ENCODE results near the gene EN2. TPM values are rescaled to one million over a fixed set of nuclear protein-coding genes. Genes with fewer than 3 reads are reported as not detected.

EN2 gene
- total RNA-seq, 1 donor from 2014 or later: under 0.01 TPM

- Histone ChIP-seq H3K36me3 (ENCODE audit: control insufficient read depth in 3 of 3, insufficient read depth in 3 of 3, low read length in 3 of 3) (no peaks in the 10 kb centered on the region), H3K4me1 (ENCODE audit: control insufficient read depth in 3 of 3, insufficient read depth in 3 of 3, low read length in 3 of 3) (no peaks in the 10 kb centered on the region), H3K27ac (ENCODE audit: low read depth, low read length) (no peak overlapping the region), H3K9ac (ENCODE audit: low read depth in 1 of 3, low read length in 3 of 3) (no peak overlapping the region), H3K27me3 (ENCODE audit: control insufficient read depth in 3 of 3, insufficient read depth in 3 of 3, low read length in 3 of 3) (peaks cover 49 to 77% (median 71%) of the 10 kb centered on the region in 3 donors), H3K4me3 (ENCODE audit: low read length in 3 of 3) (no peak overlapping the region), H3K9me3 (ENCODE audit: control insufficient read depth in 3 of 3, low read length in 3 of 3) (no peaks in the 10 kb centered on the region)
Measured at GRCh38 chr7:155426543-155427410, 31.2 kb upstream of the EN2 start.

DNA sequence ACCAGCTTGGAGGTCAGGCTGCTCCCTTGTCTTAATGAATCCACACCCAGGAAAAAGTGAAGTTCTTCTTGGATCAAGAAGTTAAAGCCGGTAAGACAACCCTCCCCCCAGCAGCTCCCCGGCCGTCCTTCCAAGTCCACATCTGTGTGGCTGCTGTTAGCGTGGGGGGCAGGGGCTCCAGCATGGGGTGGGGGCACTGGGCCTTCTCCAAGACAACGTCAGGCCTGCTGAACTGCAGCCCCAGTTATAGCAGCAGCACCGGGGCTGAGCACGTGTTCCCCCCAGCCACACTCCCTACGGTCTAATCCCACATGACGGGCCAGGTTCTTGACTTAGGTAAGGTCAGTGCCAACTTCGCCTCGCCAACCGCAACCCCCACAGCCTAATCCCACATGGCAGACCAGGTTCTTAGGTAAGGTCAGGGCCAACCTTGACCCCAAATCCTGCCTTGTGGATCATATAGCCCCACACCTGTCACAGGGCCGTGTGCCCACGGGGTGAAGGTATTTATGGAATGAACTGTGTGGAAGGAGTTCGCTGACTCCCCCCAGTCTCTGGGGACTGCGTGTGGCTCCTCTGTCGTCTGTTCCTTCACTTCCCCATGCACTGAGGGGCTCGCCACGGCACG, 30.4 kb upstream of the EN2 start:
- Histone ChIP-seq H3K36me3 (ENCODE audit: control insufficient read depth in 3 of 3, insufficient read depth in 3 of 3, low read length in 3 of 3) (no peaks in the 10 kb centered on the region), H3K27me3 (ENCODE audit: control insufficient read depth in 3 of 3, insufficient read depth in 3 of 3, low read length in 3 of 3) (peaks cover 53 to 75% (median 72%) of the 10 kb centered on the region in 3 donors), H3K9ac (ENCODE audit: low read depth in 1 of 3, low read length in 3 of 3) (no peak overlapping the region), H3K4me1 (ENCODE audit: control insufficient read depth in 3 of 3, insufficient read depth in 3 of 3, low read length in 3 of 3) (no peaks in the 10 kb centered on the region), H3K4me3 (ENCODE audit: low read length in 3 of 3) (no peak overlapping the region), H3K9me3 (ENCODE audit: control insufficient read depth in 3 of 3, low read length in 3 of 3) (no peaks in the 10 kb centered on the region), H3K27ac (ENCODE audit: low read depth, low read length) (no peak overlapping the region)

GRCh38 chr7:155428171-155428834, 29.6 kb upstream of the EN2 start:
- H3K9me3 ChIP-seq (ENCODE audit: control insufficient read depth in 3 of 3, low read length in 3 of 3): no peaks in the 10 kb centered on the region
- no peak overlapping the region for H3K27ac ChIP-seq (ENCODE audit: low read depth, low read length)
- no peaks in the 10 kb centered on the region for H3K4me1 ChIP-seq (ENCODE audit: control insufficient read depth in 3 of 3, insufficient read depth in 3 of 3, low read length in 3 of 3)
- H3K4me3 ChIP-seq (ENCODE audit: low read length in 3 of 3): no peak overlapping the region
- H3K36me3 ChIP-seq (ENCODE audit: control insufficient read depth in 3 of 3, insufficient read depth in 3 of 3, low read length in 3 of 3): no peaks in the 10 kb centered on the region
- H3K9ac ChIP-seq (ENCODE audit: low read depth in 1 of 3, low read length in 3 of 3): no peak overlapping the region
- H3K27me3 ChIP-seq (ENCODE audit: control insufficient read depth in 3 of 3, insufficient read depth in 3 of 3, low read length in 3 of 3): peaks cover 54 to 75% (median 71%) of the 10 kb centered on the region in 3 donors

- H3K27me3 ChIP-seq (ENCODE audit: control insufficient read depth in 3 of 3, insufficient read depth in 3 of 3, low read length in 3 of 3): peaks cover 54 to 62% (median 62%) of the 10 kb centered on the region in 3 donors
- H3K4me1 ChIP-seq (ENCODE audit: control insufficient read depth in 3 of 3, insufficient read depth in 3 of 3, low read length in 3 of 3): no peaks in the 10 kb centered on the region
- H3K9ac ChIP-seq (ENCODE audit: low read depth in 1 of 3, low read length in 3 of 3): no peak overlapping the region
- no peaks in the 10 kb centered on the region for H3K36me3 ChIP-seq (ENCODE audit: control insufficient read depth in 3 of 3, insufficient read depth in 3 of 3, low read length in 3 of 3)
- no peaks in the 10 kb centered on the region for H3K9me3 ChIP-seq (ENCODE audit: control insufficient read depth in 3 of 3, low read length in 3 of 3)
- no peak overlapping the region for H3K4me3 ChIP-seq (ENCODE audit: low read length in 3 of 3)
- H3K27ac ChIP-seq (ENCODE audit: low read depth, low read length): no peak overlapping the region
Measured at GRCh38 chr7:155429651-155430050, 28.3 kb upstream of the EN2 start.

DNA sequence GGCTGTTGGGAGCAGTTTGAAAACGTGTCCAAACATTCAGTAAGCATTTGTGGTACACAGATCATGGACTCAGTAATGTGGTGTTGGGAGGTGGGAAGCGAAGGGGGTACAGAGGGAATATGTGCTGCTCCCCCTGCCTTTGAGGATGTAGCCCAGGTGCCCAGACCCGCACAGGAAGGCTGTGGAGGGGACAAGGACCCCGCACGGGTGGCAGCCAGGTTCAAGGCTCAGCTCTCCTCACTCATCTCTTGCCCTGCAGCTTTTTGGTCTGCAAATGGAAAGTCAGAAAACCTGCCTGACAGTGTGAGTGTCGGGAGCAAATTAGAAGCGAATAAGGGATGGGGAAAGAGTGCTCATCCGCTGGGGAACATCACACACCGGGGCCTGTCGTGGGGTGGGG, 27.3 kb upstream of the EN2 start:
- Histone ChIP-seq H3K4me1 (ENCODE audit: control insufficient read depth in 3 of 3, insufficient read depth in 3 of 3, low read length in 3 of 3) (no peaks in the 10 kb centered on the region), H3K9me3 (ENCODE audit: control insufficient read depth in 3 of 3, low read length in 3 of 3) (no peaks in the 10 kb centered on the region), H3K9ac (ENCODE audit: low read depth in 1 of 3, low read length in 3 of 3) (no peak overlapping the region), H3K27me3 (ENCODE audit: control insufficient read depth in 3 of 3, insufficient read depth in 3 of 3, low read length in 3 of 3) (peaks cover 46 to 59% (median 58%) of the 10 kb centered on the region in 3 donors), H3K36me3 (ENCODE audit: control insufficient read depth in 3 of 3, insufficient read depth in 3 of 3, low read length in 3 of 3) (no peaks in the 10 kb centered on the region), H3K27ac (ENCODE audit: low read depth, low read length) (no peak overlapping the region), H3K4me3 (ENCODE audit: low read length in 3 of 3) (no peak overlapping the region)

GRCh38 chr7:155431231-155431630, 26.7 kb upstream of the EN2 start:
- Histone ChIP-seq H3K9ac (ENCODE audit: low read depth in 1 of 3, low read length in 3 of 3) (no peak overlapping the region), H3K4me3 (ENCODE audit: low read length in 3 of 3) (no peak overlapping the region), H3K36me3 (ENCODE audit: control insufficient read depth in 3 of 3, insufficient read depth in 3 of 3, low read length in 3 of 3) (no peaks in the 10 kb centered on the region), H3K4me1 (ENCODE audit: control insufficient read depth in 3 of 3, insufficient read depth in 3 of 3, low read length in 3 of 3) (no peaks in the 10 kb centered on the region), H3K9me3 (ENCODE audit: control insufficient read depth in 3 of 3, low read length in 3 of 3) (no peaks in the 10 kb centered on the region), H3K27ac (ENCODE audit: low read depth, low read length) (no peak overlapping the region), H3K27me3 (ENCODE audit: control insufficient read depth in 3 of 3, insufficient read depth in 3 of 3, low read length in 3 of 3) (peaks cover 50 to 60% (median 58%) of the 10 kb centered on the region in 3 donors)

GRCh38 chr7:155431711-155432110, 26.2 kb upstream of the EN2 start:
- Histone ChIP-seq H3K27ac (ENCODE audit: low read depth, low read length) (no peak overlapping the region), H3K27me3 (ENCODE audit: control insufficient read depth in 3 of 3, insufficient read depth in 3 of 3, low read length in 3 of 3) (peaks cover 51 to 59% (median 58%) of the 10 kb centered on the region in 3 donors), H3K4me3 (ENCODE audit: low read length in 3 of 3) (no peak overlapping the region), H3K9ac (ENCODE audit: low read depth in 1 of 3, low read length in 3 of 3) (no peak overlapping the region), H3K4me1 (ENCODE audit: control insufficient read depth in 3 of 3, insufficient read depth in 3 of 3, low read length in 3 of 3) (no peaks in the 10 kb centered on the region), H3K36me3 (ENCODE audit: control insufficient read depth in 3 of 3, insufficient read depth in 3 of 3, low read length in 3 of 3) (no peaks in the 10 kb centered on the region), H3K9me3 (ENCODE audit: control insufficient read depth in 3 of 3, low read length in 3 of 3) (no peaks in the 10 kb centered on the region)

- peaks cover 55 to 70% (median 65%) of the 10 kb centered on the region in 3 donors for H3K27me3 ChIP-seq (ENCODE audit: control insufficient read depth in 3 of 3, insufficient read depth in 3 of 3, low read length in 3 of 3)
Measured at GRCh38 chr7:155435110-155435509, 22.8 kb upstream of the EN2 start.

GRCh38 chr7:155437836-155438235, 20.1 kb upstream of the EN2 start:
- H3K27me3 ChIP-seq (ENCODE audit: control insufficient read depth in 3 of 3, insufficient read depth in 3 of 3, low read length in 3 of 3): peaks cover 60 to 73% (median 73%) of the 10 kb centered on the region in 3 donors
- H3K36me3 ChIP-seq (ENCODE audit: control insufficient read depth in 3 of 3, insufficient read depth in 3 of 3, low read length in 3 of 3): no peaks in the 10 kb centered on the region
- no peaks in the 10 kb centered on the region for H3K4me1 ChIP-seq (ENCODE audit: control insufficient read depth in 3 of 3, insufficient read depth in 3 of 3, low read length in 3 of 3)
- H3K9me3 ChIP-seq (ENCODE audit: control insufficient read depth in 3 of 3, low read length in 3 of 3): no peaks in the 10 kb centered on the region
- no peak overlapping the region for H3K9ac ChIP-seq (ENCODE audit: low read depth in 1 of 3, low read length in 3 of 3)
- H3K27ac ChIP-seq (ENCODE audit: low read depth, low read length): no peak overlapping the region
- H3K4me3 ChIP-seq (ENCODE audit: low read length in 3 of 3): no peak overlapping the region

More at GRCh38 chr7:155435110-155435509, 22.8 kb upstream of the EN2 start:
- no peaks in the 10 kb centered on the region for H3K4me1 ChIP-seq (ENCODE audit: control insufficient read depth in 3 of 3, insufficient read depth in 3 of 3, low read length in 3 of 3)
- H3K27ac ChIP-seq (ENCODE audit: low read depth, low read length): no peak overlapping the region
- no peaks in the 10 kb centered on the region for H3K9me3 ChIP-seq (ENCODE audit: control insufficient read depth in 3 of 3, low read length in 3 of 3)
- no peak overlapping the region for H3K9ac ChIP-seq (ENCODE audit: low read depth in 1 of 3, low read length in 3 of 3)
- H3K4me3 ChIP-seq (ENCODE audit: low read length in 3 of 3): no peak overlapping the region
- no peaks in the 10 kb centered on the region for H3K36me3 ChIP-seq (ENCODE audit: control insufficient read depth in 3 of 3, insufficient read depth in 3 of 3, low read length in 3 of 3)

GRCh38 chr7:155438777-155439176, 19.2 kb upstream of the EN2 start:
- Histone ChIP-seq H3K4me1 (ENCODE audit: control insufficient read depth in 3 of 3, insufficient read depth in 3 of 3, low read length in 3 of 3) (no peaks in the 10 kb centered on the region), H3K27ac (ENCODE audit: low read depth, low read length) (no peak overlapping the region), H3K27me3 (ENCODE audit: control insufficient read depth in 3 of 3, insufficient read depth in 3 of 3, low read length in 3 of 3) (peaks cover 61 to 77% (median 77%) of the 10 kb centered on the region in 3 donors), H3K36me3 (ENCODE audit: control insufficient read depth in 3 of 3, insufficient read depth in 3 of 3, low read length in 3 of 3) (no peaks in the 10 kb centered on the region), H3K4me3 (ENCODE audit: low read length in 3 of 3) (no peak overlapping the region), H3K9me3 (ENCODE audit: control insufficient read depth in 3 of 3, low read length in 3 of 3) (no peaks in the 10 kb centered on the region), H3K9ac (ENCODE audit: low read depth in 1 of 3, low read length in 3 of 3) (no peak overlapping the region)
